Measurements from ENCODE around the gene QRICH2. TPM values are rescaled to one million over a fixed set of nuclear protein-coding genes. Genes with fewer than 3 reads are reported as not detected.
"Not testable (repeated sequence)": the region's sequence is repeated elsewhere in the genome, so short reads cannot be mapped to it uniquely, and the experiment has no call there.

QRICH2 gene
- total RNA-seq, 1 donor from 2014 or later: 11.7 TPM

GRCh38 chr17:76309461-76309860 lies 1.4 kb upstream of the QRICH2 start:
- Mint-ChIP-seq H3K9me3 (no peaks in the 10 kb centered on the region), H3K36me3 (peaks cover 14% of the 10 kb centered on the region), H3K4me1 (ENCODE audit: unreplicated experiment) (peaks cover under 1% of the 10 kb centered on the region), H3K27me3 (no peaks in the 10 kb centered on the region), H3K4me3 (no peak overlapping the region), H3K27ac (no peak overlapping the region)
- DNase-seq (ENCODE audit: extremely low spot score, unreplicated experiment): no peak
- TF ChIP-seq CTCF (conservative IDR thresholded peaks at IDR 0.05): no peak

- Mint-ChIP-seq H3K9me3 (no peaks in the 10 kb centered on the region), H3K27me3 (no peaks in the 10 kb centered on the region), H3K4me1 (ENCODE audit: unreplicated experiment) (peaks cover 4% of the 10 kb centered on the region), H3K4me3 (no peak overlapping the region), H3K27ac (no peak overlapping the region), H3K36me3 (peaks cover 14% of the 10 kb centered on the region)
- TF ChIP-seq CTCF (conservative IDR thresholded peaks at IDR 0.05): no peak
- DNase-seq (ENCODE audit: extremely low spot score, unreplicated experiment): no peak
Measured at GRCh38 chr17:76307299-76307965, 644 bp downstream of the QRICH2 start.

GRCh38 chr17:76305135-76305454 lies 3.0 kb downstream of the QRICH2 start:
- not testable (repeated sequence) for H3K36me3 Mint-ChIP-seq; H3K4me1 Mint-ChIP-seq (ENCODE audit: unreplicated experiment); H3K27me3 Mint-ChIP-seq; H3K9me3 Mint-ChIP-seq; DNase-seq (ENCODE audit: extremely low spot score, unreplicated experiment); H3K27ac Mint-ChIP-seq; H3K4me3 Mint-ChIP-seq

- peaks cover 4% of the 10 kb centered on the region for H3K4me1 Mint-ChIP-seq (ENCODE audit: unreplicated experiment)
- H3K27ac Mint-ChIP-seq: peak overlapping the region; percentile 11
- H3K9me3 Mint-ChIP-seq: no peaks in the 10 kb centered on the region
- no peaks in the 10 kb centered on the region for H3K27me3 Mint-ChIP-seq
- peaks cover 3% of the 10 kb centered on the region for H3K36me3 Mint-ChIP-seq
- no peak for DNase-seq (ENCODE audit: extremely low spot score, unreplicated experiment)
- no peak for TF ChIP-seq CTCF (conservative IDR thresholded peaks at IDR 0.05)
- H3K4me3 Mint-ChIP-seq: no peak overlapping the region
Measured at GRCh38 chr17:76304226-76305134, 3.6 kb downstream of the QRICH2 start.

GRCh38 chr17:76297436-76297835 lies 10.6 kb downstream of the QRICH2 start:
- Mint-ChIP-seq H3K36me3 (no peaks in the 10 kb centered on the region), H3K27me3 (no peaks in the 10 kb centered on the region), H3K4me1 (ENCODE audit: unreplicated experiment) (peaks cover 4% of the 10 kb centered on the region), H3K4me3 (no peak overlapping the region), H3K9me3 (no peaks in the 10 kb centered on the region), H3K27ac (no peak overlapping the region)
- no peak for DNase-seq (ENCODE audit: extremely low spot score, unreplicated experiment)
- no peak for TF ChIP-seq CTCF (conservative IDR thresholded peaks at IDR 0.05)

GRCh38 chr17:76296889-76297288 lies 11.2 kb downstream of the QRICH2 start:
- H3K27ac Mint-ChIP-seq: no peak overlapping the region

More at GRCh38 chr17:76296889-76297288, 11.2 kb downstream of the QRICH2 start:
- TF ChIP-seq CTCF (conservative IDR thresholded peaks at IDR 0.05): no peak
- H3K27me3 Mint-ChIP-seq: no peaks in the 10 kb centered on the region
- H3K9me3 Mint-ChIP-seq: no peaks in the 10 kb centered on the region
- peaks cover 4% of the 10 kb centered on the region for H3K4me1 Mint-ChIP-seq (ENCODE audit: unreplicated experiment)
- H3K4me3 Mint-ChIP-seq: no peak overlapping the region
- no peaks in the 10 kb centered on the region for H3K36me3 Mint-ChIP-seq
- no peak for DNase-seq (ENCODE audit: extremely low spot score, unreplicated experiment)
